ENCODE data around the gene ARHGAP15.

ARHGAP15 gene

DNA sequence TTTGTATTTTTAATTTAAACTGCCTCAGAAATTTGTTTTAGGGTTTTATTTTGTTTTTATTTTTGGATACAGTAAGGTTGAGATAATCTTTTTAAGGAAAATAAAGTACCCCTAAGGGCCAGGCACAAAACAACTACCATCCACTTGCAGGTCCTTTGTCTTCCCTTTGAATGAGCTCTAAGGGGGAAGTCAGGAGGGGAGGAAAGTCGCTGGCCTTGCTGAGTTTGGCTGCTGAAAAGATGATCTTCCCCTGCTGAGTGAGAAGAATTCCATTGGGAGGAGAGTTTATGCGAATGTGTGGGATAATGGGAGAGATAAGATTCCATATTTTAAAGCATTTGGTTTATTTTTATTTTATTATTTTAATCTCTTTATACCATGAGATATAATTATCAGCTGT is 100.7 kb downstream of the ARHGAP15 start:
- DNase-seq = no peak

DNA sequence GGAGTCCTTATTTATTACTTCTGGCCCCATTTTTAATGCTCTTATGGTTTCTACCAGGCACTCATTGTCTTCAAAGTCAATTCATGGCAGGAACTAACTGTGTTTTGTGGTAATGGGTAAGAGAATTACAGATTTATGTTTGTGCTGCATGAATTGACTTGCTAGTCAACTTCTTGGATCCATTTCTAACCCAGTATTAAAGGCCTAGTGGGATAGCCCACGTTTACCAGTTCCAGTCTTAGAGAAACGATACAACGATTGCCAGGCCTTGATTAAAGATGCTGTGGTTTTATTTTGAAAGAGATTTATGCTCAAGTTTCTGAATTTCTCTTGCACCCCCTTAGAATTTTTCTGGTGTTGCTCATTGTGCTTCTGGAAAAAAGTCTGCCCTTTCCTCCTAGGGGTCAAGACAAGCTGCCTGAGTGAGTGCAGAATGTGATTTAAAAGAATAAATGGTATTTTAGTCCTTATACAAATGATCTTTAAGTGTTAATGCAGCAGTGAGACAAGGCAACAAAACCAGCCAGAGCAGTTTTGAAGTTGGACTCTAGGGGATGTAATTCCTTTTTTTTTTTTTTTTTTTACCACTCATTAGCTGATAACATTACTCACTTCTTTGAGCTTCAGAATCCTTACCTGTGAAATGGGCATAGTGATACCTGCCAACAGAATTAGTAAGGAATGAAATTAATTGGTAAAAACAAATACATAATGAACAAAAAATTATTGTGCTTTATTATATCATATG is 101.5 kb downstream of the ARHGAP15 start:
- DNase-seq = no peak

DNA sequence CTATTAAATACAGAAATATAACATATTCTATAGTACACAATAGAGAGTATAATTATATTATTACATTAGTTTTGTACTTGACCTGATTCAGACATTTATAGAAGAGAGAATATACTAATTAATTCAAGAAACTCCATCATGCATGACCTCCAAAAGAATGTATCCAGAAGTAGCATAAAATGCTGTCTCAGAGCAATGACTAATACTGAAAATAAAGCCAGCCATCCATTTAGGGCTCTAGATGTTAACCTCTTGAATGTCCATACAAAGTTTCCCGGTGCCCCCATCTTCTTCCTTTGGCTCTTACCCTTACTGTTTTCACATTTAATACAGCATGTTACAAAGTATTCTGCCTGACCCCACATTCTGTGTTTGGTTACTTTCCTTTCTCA is 102.0 kb downstream of the ARHGAP15 start:
- no peak for DNase-seq

- no peak for DNase-seq
Observed at GRCh38 chr2:143237146-143237777, 108.0 kb downstream of the ARHGAP15 start.

DNA sequence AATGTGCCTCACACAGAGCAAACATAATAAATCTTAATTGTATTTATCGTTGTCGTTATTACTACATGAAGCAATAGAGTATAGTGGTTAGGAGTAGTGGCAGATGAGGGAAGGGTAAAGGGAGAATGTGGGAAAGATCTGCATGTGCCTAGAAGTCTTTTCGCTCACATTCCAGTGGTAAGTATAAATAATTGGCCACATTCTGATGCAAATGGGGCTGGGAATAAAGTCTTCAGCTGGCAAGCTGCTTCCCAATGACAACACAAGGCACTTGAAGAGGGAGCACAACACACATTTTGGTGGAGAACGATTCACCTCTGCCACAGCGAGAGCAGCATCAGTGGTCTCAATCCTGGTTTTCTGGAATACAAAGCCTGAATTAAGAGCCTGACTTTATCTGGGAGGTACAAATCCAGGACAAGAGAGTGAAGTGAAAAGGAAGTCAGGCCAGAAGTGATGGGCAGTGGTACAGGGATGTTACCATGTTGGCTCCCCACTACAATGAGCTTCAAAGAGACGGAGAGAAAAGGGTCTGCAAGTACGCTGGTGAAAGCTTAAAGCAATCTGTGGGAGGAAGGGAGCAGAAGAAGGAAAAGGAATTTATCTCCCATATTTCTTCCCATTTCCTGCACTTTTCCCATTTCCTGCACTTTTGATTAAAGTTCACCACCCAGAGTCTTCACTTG is 112.3 kb downstream of the ARHGAP15 start:
- DNase-seq = no peak

DNA sequence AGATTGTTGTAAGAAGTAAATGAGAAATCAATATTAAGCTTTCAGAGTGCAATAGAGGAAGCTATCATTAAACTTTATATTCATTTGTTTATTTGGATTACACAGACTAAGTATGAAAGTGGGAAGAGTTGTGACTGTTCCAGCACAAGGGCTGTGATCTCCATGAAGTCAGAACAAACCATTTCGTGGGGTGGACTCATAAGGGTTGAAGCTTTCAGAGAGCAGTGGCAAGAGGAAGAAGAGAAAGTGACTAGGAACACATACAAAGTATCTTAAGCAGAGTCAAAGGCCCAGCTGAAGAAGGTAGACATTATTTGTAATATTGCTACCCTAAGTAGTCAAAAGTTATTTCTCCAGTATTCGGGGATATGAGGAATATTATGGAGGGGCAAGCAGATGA is 117.0 kb downstream of the ARHGAP15 start:
- DNase-seq = no peak

DNA sequence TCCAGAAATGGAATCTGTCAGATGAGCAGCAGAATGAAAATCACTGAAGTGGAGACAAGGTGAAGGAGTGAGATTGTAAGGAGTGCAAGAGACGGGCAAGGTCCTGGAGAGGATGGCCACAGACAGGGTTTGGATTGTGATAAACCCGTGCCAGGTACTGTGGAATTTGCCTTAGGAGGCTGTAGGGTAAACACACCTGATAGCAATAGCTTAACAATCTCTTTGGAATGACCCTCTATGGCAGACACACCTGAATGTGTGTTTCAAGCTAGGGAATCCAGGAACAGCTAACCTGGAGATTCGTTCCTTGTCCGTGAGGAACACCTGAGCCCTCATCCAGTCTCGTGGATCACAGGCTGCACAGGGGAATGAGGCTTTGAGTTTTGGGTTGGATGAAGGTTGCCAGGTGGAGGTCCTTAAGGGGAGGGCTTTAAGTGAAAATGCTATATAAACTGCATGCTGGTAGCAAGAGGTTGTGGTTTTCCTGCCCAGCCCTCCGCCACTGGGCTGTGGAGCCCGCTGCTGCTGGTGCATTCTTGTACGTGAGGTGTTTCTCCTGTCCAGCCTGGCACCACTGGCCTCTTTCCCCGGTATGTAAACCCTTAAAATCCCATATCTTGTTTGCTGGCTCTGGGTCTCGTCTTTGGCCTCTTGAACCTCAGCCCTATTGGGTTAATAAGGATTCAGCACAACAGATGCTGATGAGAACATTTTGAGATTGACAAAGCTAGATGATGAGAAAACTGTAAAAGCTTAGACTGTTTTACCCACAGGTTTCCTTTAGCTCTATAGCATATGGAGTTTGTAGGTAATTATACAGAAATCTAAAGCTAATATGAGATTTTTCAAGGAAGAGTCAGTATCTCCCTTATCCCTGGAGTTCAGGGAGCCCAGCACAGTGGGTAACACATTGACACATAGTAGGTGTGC is 117.9 kb downstream of the ARHGAP15 start:
- DNase-seq = peak in 2 of 4 experiments; percentile 12 to 13

DNA sequence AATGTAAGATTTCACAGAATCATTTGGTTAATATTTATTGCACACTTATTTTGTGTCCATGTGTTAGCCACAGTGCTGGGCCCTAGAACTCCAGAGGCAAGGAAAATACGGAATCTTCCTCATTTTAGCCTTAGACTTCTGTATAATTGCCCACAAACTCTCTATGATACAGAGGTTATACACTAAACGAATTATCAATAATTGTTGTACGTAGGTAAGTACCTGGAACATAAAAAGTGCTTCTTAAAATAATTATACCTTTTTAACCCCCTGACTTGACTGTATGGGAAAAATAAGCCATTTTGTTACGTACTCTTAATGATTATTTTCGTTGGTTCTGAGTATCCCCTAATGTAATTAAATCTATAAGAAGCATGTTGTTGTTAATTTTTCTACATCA is 119.4 kb downstream of the ARHGAP15 start:
- DNase-seq = no peak

- DNase-seq = no peak
Observed at GRCh38 chr2:143251681-143252080, 122.5 kb downstream of the ARHGAP15 start.

DNA sequence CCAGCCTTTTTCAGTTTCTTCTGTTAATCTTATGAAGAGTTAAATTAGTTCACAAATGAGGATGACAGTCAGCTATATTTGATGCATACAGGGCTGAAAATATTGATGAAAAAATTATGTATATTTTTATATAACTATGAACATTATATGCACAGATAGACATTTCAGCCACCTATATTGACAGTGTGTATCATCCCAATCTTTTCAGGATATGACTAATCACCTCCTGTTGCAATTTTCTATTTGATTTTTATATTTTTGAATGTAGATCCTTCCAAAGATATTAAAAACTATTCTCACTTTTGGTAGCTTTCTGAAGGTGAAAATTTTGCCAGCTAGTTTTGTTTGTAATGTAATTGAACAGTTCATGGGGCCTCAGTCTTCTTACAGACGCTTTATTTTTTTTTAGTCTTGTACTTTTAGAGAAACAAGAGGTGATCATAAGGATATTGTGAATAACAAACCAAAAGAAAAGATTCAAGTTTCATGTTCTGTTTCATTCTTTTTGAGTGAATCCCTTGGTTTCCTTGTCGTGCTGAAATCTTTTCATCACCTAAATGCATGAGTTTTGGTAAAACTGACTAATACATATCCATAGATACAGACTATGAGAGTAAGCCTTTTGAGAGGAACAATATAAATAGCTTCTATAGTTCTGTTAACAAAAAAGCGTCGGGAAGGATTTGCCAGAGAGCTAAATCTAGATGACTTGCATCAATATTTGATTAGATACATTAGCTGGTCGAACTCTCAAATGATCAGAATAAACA is 123.1 kb downstream of the ARHGAP15 start:
- DNase-seq = no peak

- DNase-seq = no peak
Observed at GRCh38 chr2:143254110-143254509, 124.9 kb downstream of the ARHGAP15 start.

DNA sequence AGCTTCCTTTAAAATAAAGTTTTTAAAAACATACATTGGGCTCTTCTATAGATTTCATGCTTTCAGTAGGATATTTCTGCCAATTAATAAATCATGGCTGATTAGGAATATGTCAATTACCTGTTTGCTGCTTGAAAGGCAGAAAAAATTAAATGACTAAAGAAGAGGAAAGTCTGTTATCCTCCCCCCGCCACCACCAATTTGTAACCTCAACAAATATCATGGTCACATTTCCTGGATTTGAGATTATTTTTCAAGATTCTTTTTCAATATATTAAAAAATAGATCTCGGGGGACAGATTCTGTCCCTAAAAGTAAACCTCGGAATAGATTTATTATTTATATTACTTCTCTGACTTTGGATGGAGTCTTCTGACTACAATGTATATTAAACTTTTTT is 125.9 kb downstream of the ARHGAP15 start:
- no peak for DNase-seq

- no peak for DNase-seq
Observed at GRCh38 chr2:143255899-143256298, 126.7 kb downstream of the ARHGAP15 start.

GRCh38 chr2:143258126-143258892 is 129.1 kb downstream of the ARHGAP15 start:
- no peak for DNase-seq

DNA sequence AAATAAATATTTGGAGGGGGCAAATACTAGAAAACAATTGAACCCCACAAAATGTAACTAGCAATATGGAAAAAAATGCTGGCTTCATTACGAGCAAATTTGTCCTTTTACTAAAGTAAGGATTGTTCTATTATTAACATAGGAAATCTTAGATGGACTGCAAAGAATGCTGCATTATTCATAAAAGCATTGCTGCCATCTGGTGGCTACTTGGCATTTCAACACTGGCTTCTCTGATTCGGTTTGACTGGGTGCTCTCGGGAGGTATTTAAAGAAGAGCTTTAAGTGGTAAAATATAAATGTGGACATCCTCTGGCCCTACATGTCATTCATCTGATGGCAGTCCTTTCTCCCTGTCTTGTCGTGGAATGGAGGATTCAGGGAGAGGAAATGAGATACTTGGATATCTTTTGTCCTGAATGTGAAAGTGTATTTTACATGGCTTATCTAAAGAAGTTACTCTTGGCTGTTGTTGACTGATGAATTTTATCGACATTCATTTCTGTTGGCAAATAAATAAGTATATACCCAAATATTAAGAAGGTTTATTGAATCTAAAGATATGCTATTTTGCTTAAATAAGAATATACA is 130.2 kb downstream of the ARHGAP15 start:
- peak; percentile 3 to 42 (median 24) for DNase-seq

- DNase-seq = no peak
Observed at GRCh38 chr2:143261986-143262385, 132.8 kb downstream of the ARHGAP15 start.

DNA sequence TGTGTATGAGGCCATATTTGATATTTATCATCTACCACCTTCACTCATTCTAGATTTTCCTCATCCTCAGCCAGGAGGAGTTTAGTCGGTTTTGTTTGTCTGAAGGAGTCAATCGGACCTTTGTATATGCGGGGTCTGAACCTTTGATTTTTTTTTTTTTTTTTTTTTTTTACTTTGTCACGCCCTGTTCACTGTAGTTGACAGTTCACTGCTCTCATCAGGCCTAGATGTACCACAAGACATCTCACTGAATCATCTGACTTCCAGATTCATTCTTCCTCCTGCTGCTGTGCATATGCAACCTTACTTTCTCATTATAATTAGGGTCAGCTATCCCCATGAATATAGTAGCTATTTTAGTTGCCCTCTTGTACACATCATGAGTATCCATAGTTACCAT is 133.2 kb downstream of the ARHGAP15 start:
- no peak for DNase-seq

- no peak for DNase-seq
Observed at GRCh38 chr2:143263066-143263625, 133.9 kb downstream of the ARHGAP15 start.

- no peak for DNase-seq
Observed at GRCh38 chr2:143264851-143265250, 135.6 kb downstream of the ARHGAP15 start.

- no peak for DNase-seq
Observed at GRCh38 chr2:143279672-143280071, 150.5 kb downstream of the ARHGAP15 start.
